KBM-7 (cell line): ENCODE results near the gene GID4.

Source experiments
- DNase-seq: peaks from one replicate; pipeline ENCODE4 v3.0.0-alpha.2; 2015
- in situ Hi-C: fragments of 300-500 bp; cut with MboI; formaldehyde crosslinking; loops from 2 replicates; pipeline ENCODE4 v1.14.3; 2020; ENCODE audit warnings: low sequenced_read_pairs, low pct_unique_long_range_greater_than_20kb, mixed read lengths

The GID4 gene

GRCh38 chr17:18116078-18116477, 76.9 kb downstream of the GID4 start:
- no peak for DNase-seq
- in situ Hi-C loops = no loop called here

GRCh38 chr17:18117533-18117932, 78.3 kb downstream of the GID4 start:
- in situ Hi-C loops = no loop called here
- no peak for DNase-seq
